Smooth muscle cell (in vitro differentiated cells): Measurements from ENCODE around the gene ASIP. TPM values are rescaled to one million over a fixed set of nuclear protein-coding genes. Genes with fewer than 3 reads are reported as not detected.
"Not testable (repeated sequence)": the region's sequence is repeated elsewhere in the genome, so short reads cannot be mapped to it uniquely, and the experiment has no call there.

ENCODE experiments used
- DNase-seq: peaks from one replicate; lab custom pipeline; 2025; ENCODE audit not compliant: unreplicated experiment; lab: John Stamatoyannopoulos, UW
- H2AFZ ChIP-seq: fragments of 200-600 bp; sonication (generic); 2 replicates; pipeline ENCODE4 v1.6.0; 2016; ENCODE audit warnings: antibody characterized with exemption, low read depth, mild to moderate bottlenecking
- H3F3A ChIP-seq: fragments of 200-600 bp; sonication (generic); 2 replicates; pipeline ENCODE4 v1.6.0; 2017; ENCODE audit warnings: antibody characterized with exemption, low read depth
- H3K27ac ChIP-seq: fragments of 200-600 bp; sonication (generic); 2 replicates; pipeline ENCODE4 v1.5.1; 2016; ENCODE audit warnings: low read depth, mild to moderate bottlenecking
- H3K27me3 ChIP-seq: fragments of 200-600 bp; sonication (generic); 2 replicates; pipeline ENCODE4 v1.6.1; 2016; ENCODE audit warnings: low read depth, mild to moderate bottlenecking
- H3K36me3 ChIP-seq: fragments of 200-600 bp; sonication (generic); 2 replicates; pipeline ENCODE4 v1.5.1; 2016; ENCODE audit warnings: low read depth
- H3K4me1 ChIP-seq: fragments of 200-600 bp; sonication (generic); 2 replicates; pipeline ENCODE4 v1.5.1; 2016; ENCODE audit warnings: low read depth
- H3K4me2 ChIP-seq: fragments of 200-600 bp; sonication (generic); 2 replicates; pipeline ENCODE4 v1.6.0; 2016; ENCODE audit warnings: mild to moderate bottlenecking
- H3K4me3 ChIP-seq: fragments of 200-600 bp; sonication (generic); 2 replicates; pipeline ENCODE4 v1.5.1; 2016; ENCODE audit warnings: mild to moderate bottlenecking
- H3K79me2 ChIP-seq: fragments of 200-600 bp; sonication (generic); 2 replicates; pipeline ENCODE4 v1.6.0; 2016; ENCODE audit warnings: low read depth, mild to moderate bottlenecking
- H3K9ac ChIP-seq: fragments of 200-600 bp; sonication (generic); 2 replicates; pipeline ENCODE4 v1.6.0; 2016; ENCODE audit warnings: low read depth
- H3K9me3 ChIP-seq: fragments of 200-600 bp; sonication (generic); replicated peaks from 2 replicates; pipeline ENCODE4 v1.5.1; 2016; ENCODE audit warnings: low read depth
- H4K20me1 ChIP-seq: fragments of 200-600 bp; sonication (generic); 2 replicates; pipeline ENCODE4 v1.6.0; 2016; ENCODE audit warnings: low read depth
- WGBS: methylation state at CpG from one replicate; pipeline ENCODE4 v1.1.7; 2016; ENCODE audit warnings: low lambda C conversion rate; 5-methylcytosine and 5-hydroxymethylcytosine counted together
- polyA plus RNA-seq: library from polyadenylated mRNA; unstranded; fragments of >200 nt; fragmentation: Nextera tagmentation; extraction: Ambion mirVana; gene quantifications from 2 replicates; pipeline ENCODE4 v1.2.1, GENCODE V29; 2016
- total RNA-seq: library from RNA; depleted of rRNA; stranded (reverse); fragments of >200 nt; gene quantifications from 2 replicates; pipeline ENCODE4 v1.2.3, GENCODE V29; 2014
- TF ChIP-seq, protein P1 (sequence below): fragments of 200-600 bp; sonication (generic); IDR thresholded peaks from 2 replicates; pipeline ENCODE4 v1.5.1; 2017; ENCODE audit warnings: borderline replicate concordance, mild to moderate bottlenecking, antibody characterized with exemption; ENCODE audit not compliant: insufficient read depth, poor library complexity, severe bottlenecking

Gene ASIP
- total and polyA plus RNA-seq, 2 experiments from 2014 or later, result not detected

DNA sequence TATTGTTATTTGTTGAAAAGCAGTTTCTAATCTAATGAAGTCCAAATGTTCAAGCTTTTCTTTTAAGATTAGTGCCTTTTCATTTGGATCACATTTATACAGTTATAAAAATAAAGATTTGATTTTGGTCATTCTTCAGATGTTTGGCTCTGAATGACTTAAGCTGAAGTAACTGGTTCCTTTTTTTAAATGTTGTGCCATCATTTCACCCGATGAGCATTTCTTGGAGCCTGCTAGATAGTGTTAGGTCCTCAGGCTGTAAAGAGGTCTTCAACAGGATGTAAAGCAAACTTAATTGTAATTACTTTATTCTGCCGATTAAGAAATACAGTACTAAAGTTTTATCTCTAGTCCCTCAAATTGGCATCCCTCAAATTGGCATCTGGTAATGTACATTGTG lies 41.2 kb upstream of the ASIP start:
- TF ChIP-seq, protein P1, sequence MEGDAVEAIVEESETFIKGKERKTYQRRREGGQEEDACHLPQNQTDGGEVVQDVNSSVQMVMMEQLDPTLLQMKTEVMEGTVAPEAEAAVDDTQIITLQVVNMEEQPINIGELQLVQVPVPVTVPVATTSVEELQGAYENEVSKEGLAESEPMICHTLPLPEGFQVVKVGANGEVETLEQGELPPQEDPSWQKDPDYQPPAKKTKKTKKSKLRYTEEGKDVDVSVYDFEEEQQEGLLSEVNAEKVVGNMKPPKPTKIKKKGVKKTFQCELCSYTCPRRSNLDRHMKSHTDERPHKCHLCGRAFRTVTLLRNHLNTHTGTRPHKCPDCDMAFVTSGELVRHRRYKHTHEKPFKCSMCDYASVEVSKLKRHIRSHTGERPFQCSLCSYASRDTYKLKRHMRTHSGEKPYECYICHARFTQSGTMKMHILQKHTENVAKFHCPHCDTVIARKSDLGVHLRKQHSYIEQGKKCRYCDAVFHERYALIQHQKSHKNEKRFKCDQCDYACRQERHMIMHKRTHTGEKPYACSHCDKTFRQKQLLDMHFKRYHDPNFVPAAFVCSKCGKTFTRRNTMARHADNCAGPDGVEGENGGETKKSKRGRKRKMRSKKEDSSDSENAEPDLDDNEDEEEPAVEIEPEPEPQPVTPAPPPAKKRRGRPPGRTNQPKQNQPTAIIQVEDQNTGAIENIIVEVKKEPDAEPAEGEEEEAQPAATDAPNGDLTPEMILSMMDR, result no peak
- no peak overlapping the region for H3K4me2 ChIP-seq
- no peaks in the 10 kb centered on the region for H3K36me3 ChIP-seq
- peaks cover 5% of the 10 kb centered on the region for H3K27me3 ChIP-seq
- no peak overlapping the region for H3K4me3 ChIP-seq
- H2AFZ ChIP-seq, result no peak overlapping the region
- H3K9me3 ChIP-seq, result no peaks in the 10 kb centered on the region
- no peaks in the 10 kb centered on the region for H3F3A ChIP-seq
- H3K9ac ChIP-seq, result no peak overlapping the region
- no peaks in the 10 kb centered on the region for H4K20me1 ChIP-seq
- no peak overlapping the region for H3K27ac ChIP-seq
- WGBS, result 94% methylated on average over 2 of the region's 2 CpGs
- no peaks in the 10 kb centered on the region for H3K79me2 ChIP-seq
- DNase-seq, result no peak
- H3K4me1 ChIP-seq, result peaks cover 7% of the 10 kb centered on the region

- H3K4me1 ChIP-seq, result no peaks in the 10 kb centered on the region
- H3K36me3 ChIP-seq, result no peaks in the 10 kb centered on the region
- no peak overlapping the region for H2AFZ ChIP-seq
- TF ChIP-seq, protein P1, result no peak
- H3F3A ChIP-seq, result no peaks in the 10 kb centered on the region
- H3K4me3 ChIP-seq, result no peak overlapping the region
- H3K9me3 ChIP-seq, result no peaks in the 10 kb centered on the region
- H3K9ac ChIP-seq, result no peak overlapping the region
- H3K27me3 ChIP-seq, result peaks cover 5% of the 10 kb centered on the region
- H3K27ac ChIP-seq, result no peak overlapping the region
- no peak for DNase-seq
- 68% methylated on average over 4 of the region's 4 CpGs for WGBS
- no peak overlapping the region for H3K4me2 ChIP-seq
- no peaks in the 10 kb centered on the region for H3K79me2 ChIP-seq
- H4K20me1 ChIP-seq, result no peaks in the 10 kb centered on the region
Measured at GRCh38 chr20:34201531-34201930, 39.7 kb upstream of the ASIP start.

DNA sequence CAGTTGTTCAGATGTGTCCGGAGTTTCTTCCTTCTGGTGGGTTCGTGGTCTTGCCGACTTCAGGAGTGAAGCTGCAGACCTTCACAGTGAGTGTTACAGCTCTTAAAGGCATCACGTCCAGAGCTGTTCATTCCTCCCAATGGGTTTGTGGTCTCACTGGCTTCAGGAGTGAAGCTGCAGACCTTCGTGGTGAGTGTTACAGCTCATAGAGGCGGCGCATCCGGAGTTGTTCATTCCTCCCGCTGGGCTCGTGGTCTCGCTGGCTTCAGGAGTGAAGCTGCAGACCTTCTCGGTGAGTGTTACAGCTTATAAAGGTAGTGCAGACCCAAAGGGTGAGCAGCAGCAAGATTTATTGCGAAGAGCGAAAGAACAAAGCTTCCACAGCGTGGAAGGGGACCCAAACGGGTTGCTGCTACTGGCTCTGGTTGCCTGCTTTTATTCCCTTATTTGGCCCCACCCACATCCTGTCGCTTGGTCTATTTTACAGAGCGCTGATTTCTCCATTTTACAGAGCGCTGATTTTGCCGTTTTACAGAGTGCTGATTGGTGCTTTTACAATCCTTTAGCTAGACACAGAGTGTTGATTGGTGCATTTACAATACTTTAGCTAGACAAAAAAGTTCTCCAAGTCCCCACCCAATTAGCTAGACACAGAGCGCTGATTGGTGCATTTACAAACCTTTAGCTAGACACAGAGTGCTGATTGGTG lies 35.9 kb upstream of the ASIP start:
- H3K4me2 ChIP-seq, H3K27me3 ChIP-seq, DNase-seq, H3K4me1 ChIP-seq, H3K27ac ChIP-seq, H3K4me3 ChIP-seq, H3K9ac ChIP-seq, H4K20me1 ChIP-seq, H3K36me3 ChIP-seq, H3K79me2 ChIP-seq, H3F3A ChIP-seq, H3K9me3 ChIP-seq: not testable (repeated sequence)
- peak overlapping the region; percentile 33 for H2AFZ ChIP-seq
- WGBS, result 85% methylated on average over 21 of the region's 21 CpGs

DNA sequence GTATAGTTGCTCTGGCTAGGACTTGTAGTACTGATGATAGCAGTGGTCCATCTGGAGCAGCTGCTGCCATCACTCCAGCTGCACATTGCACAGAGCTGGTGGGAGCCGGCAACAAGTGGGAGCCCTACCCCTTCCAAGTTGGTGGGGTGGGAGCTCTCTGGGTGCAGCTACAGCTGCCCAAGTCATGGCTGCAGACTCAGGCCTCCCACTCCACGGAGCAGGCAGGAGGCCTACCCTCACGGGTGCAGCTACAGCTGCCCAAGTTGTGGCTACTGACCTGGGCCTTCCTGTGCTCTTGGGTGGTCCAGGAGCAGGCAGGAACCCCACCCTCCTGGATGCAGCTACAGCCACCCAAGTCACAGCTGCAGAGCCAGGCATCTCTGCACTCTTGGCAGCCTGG lies 32.1 kb upstream of the ASIP start:
- TF ChIP-seq, protein P1, result no peak
- H3K9ac ChIP-seq, result no peak overlapping the region
- peaks cover 6% of the 10 kb centered on the region for H3F3A ChIP-seq
- no peaks in the 10 kb centered on the region for H3K27me3 ChIP-seq
- no peak overlapping the region for H3K4me3 ChIP-seq
- DNase-seq, result no peak
- H3K4me1 ChIP-seq, result no peaks in the 10 kb centered on the region
- H4K20me1 ChIP-seq, result no peaks in the 10 kb centered on the region
- no peaks in the 10 kb centered on the region for H3K79me2 ChIP-seq
- no peak overlapping the region for H3K27ac ChIP-seq
- no peaks in the 10 kb centered on the region for H3K36me3 ChIP-seq
- no peaks in the 10 kb centered on the region for H3K9me3 ChIP-seq
- 62% methylated on average over 3 of the region's 3 CpGs for WGBS
- no peak overlapping the region for H2AFZ ChIP-seq
- H3K4me2 ChIP-seq, result no peak overlapping the region
